HEK293 (cell line): ENCODE measurements around the gene KDM6A.

Experiments used
- CTCF ChIA-PET: fragments of 350-600 bp; formaldehyde crosslinking; extraction: SDS; loops from one replicate; lab custom pipeline; 2021; ENCODE audit warnings: antibody characterized with exemption; lab: Yijun Ruan, JAX
- POLR2A ChIA-PET: fragments of 300-600 bp; formaldehyde crosslinking; extraction: SDS; loops from one replicate; lab custom pipeline; 2020; ENCODE audit warnings: antibody characterized with exemption, inconsistent platforms; lab: Yijun Ruan, JAX
- H3K27ac ChIP-seq: fragments of 200-500 bp; sonication (Bioruptor generic); 2 replicates; pipeline ENCODE4 v1.5.1; 2014; ENCODE audit warnings: low read depth, low read length, control low read depth, inconsistent platforms; ENCODE audit errors: extremely low read depth
- H3K36me3 ChIP-seq, 2 experiments: fragments of 200-500 bp in 1 of 2; sonication (Bioruptor generic) in 1 of 2; 1 replicate in 1 of 2; 2 replicates in 1 of 2; pipeline ENCODE4 v1.5.1; 2014 to 2017; ENCODE audit warnings: inconsistent platforms in 2 of 2, low read length in 2 of 2; ENCODE audit not compliant: control insufficient read depth in 2 of 2, insufficient read depth in 1 of 2
- H3K4me1 ChIP-seq: fragments of 200-500 bp; sonication (Bioruptor generic); 2 replicates; pipeline ENCODE4 v1.5.1; 2014; ENCODE audit warnings: mild to moderate bottlenecking, low read length, inconsistent platforms; ENCODE audit not compliant: control insufficient read depth, insufficient read depth
- H3K4me3 ChIP-seq: 2 replicates; pipeline ENCODE4 v1.5.1; 2011; ENCODE audit warnings: low read depth, mild to moderate bottlenecking, control low read depth, low read length, moderate library complexity
- H3K9me3 ChIP-seq: fragments of 200-500 bp; sonication (Bioruptor generic); 2 replicates; pipeline ENCODE4 v1.5.1; 2014; ENCODE audit warnings: low read depth, low read length, inconsistent platforms; ENCODE audit not compliant: control insufficient read depth, insufficient read depth
- BCL11A ChIP-seq: fragments of 450-650 bp; formaldehyde crosslinking; IDR thresholded peaks from 2 replicates; pipeline ENCODE4 v1.5.1; 2016; ENCODE audit warnings: low read depth, missing biosample characterization, missing genetic modification characterization
- CTCF ChIP-seq: fragments of 450-650 bp; formaldehyde crosslinking; IDR thresholded peaks from 2 replicates; pipeline ENCODE4 v1.5.1; 2016; ENCODE audit warnings: missing biosample characterization, missing genetic modification characterization
- IKZF3 ChIP-seq: fragments of 450-650 bp; IDR thresholded peaks from 2 replicates; pipeline ENCODE4 v1.5.0; 2018; ENCODE audit warnings: missing biosample characterization, mild to moderate bottlenecking, missing genetic modification characterization, moderate library complexity
- PRDM1 ChIP-seq: fragments of 450-650 bp; formaldehyde crosslinking; IDR thresholded peaks from 2 replicates; pipeline ENCODE4; 2016; ENCODE audit warnings: missing biosample characterization, missing genetic modification characterization
- TCF7L2 ChIP-seq: IDR thresholded peaks from 2 replicates; pipeline ENCODE4 v1.6.1; 2011; ENCODE audit warnings: low read depth, mild to moderate bottlenecking, inconsistent platforms, low read length, moderate library complexity, borderline replicate concordance
- YY1 ChIP-seq: fragments of 450-650 bp; formaldehyde crosslinking; IDR thresholded peaks from 2 replicates; pipeline ENCODE4 v1.5.1; 2018; ENCODE audit warnings: missing biosample characterization, missing genetic modification characterization
- ZBTB20 ChIP-seq: fragments of 450-650 bp; formaldehyde crosslinking; IDR thresholded peaks from 2 replicates; pipeline ENCODE4 v1.5.1; 2016; ENCODE audit warnings: missing biosample characterization, missing genetic modification characterization
- ZBTB21 ChIP-seq: fragments of 450-650 bp; formaldehyde crosslinking; IDR thresholded peaks from 2 replicates; pipeline ENCODE4 v1.5.1; 2017; ENCODE audit warnings: missing biosample characterization, missing genetic modification characterization
- ZBTB26 ChIP-seq: fragments of 450-650 bp; formaldehyde crosslinking; optimal IDR thresholded peaks from 2 replicates; pipeline ENCODE3; 2016; ENCODE audit warnings: missing biosample characterization, mild to moderate bottlenecking, missing genetic modification characterization
- ZBTB48 ChIP-seq: fragments of 450-650 bp; formaldehyde crosslinking; IDR thresholded peaks from 2 replicates; pipeline ENCODE4 v1.5.1; 2016; ENCODE audit warnings: missing biosample characterization, missing genetic modification characterization
- ZBTB7A ChIP-seq: fragments of 450-650 bp; formaldehyde crosslinking; IDR thresholded peaks from 2 replicates; pipeline ENCODE4 v1.5.1; 2016; ENCODE audit warnings: low read depth, missing biosample characterization, missing genetic modification characterization
- ZNF10 ChIP-seq: fragments of 450-650 bp; formaldehyde crosslinking; IDR thresholded peaks from 2 replicates; pipeline ENCODE4 v1.5.1; 2017; ENCODE audit warnings: missing biosample characterization, missing genetic modification characterization
- ZNF16 ChIP-seq: fragments of 450-650 bp; formaldehyde crosslinking; IDR thresholded peaks from 2 replicates; pipeline ENCODE4 v1.5.1; 2016; ENCODE audit warnings: low read depth, missing biosample characterization, missing genetic modification characterization
- ZNF2 ChIP-seq: fragments of 450-650 bp; formaldehyde crosslinking; IDR thresholded peaks from 2 replicates; pipeline ENCODE4 v1.5.1; 2016; ENCODE audit warnings: missing biosample characterization, missing genetic modification characterization
- ZNF24 ChIP-seq: fragments of 450-650 bp; formaldehyde crosslinking; IDR thresholded peaks from 2 replicates; pipeline ENCODE4 v1.5.1; 2016; ENCODE audit warnings: missing biosample characterization, missing genetic modification characterization
- ZNF266 ChIP-seq: fragments of 450-650 bp; formaldehyde crosslinking; IDR thresholded peaks from 2 replicates; pipeline ENCODE4 v1.5.1; 2016; ENCODE audit warnings: missing biosample characterization, missing genetic modification characterization, low read depth
- ZNF292 ChIP-seq: fragments of 450-650 bp; formaldehyde crosslinking; IDR thresholded peaks from 2 replicates; pipeline ENCODE4 v1.5.1; 2016; ENCODE audit warnings: low read depth, missing biosample characterization, missing genetic modification characterization, borderline replicate concordance
- ZNF510 ChIP-seq: fragments of 450-650 bp; formaldehyde crosslinking; IDR thresholded peaks from 2 replicates; pipeline ENCODE4 v1.5.1; 2018; ENCODE audit warnings: mild to moderate bottlenecking, missing genetic modification characterization, missing biosample characterization; ENCODE audit not compliant: insufficient replicate concordance
- ZNF521 ChIP-seq: fragments of 450-650 bp; formaldehyde crosslinking; IDR thresholded peaks from 2 replicates; pipeline ENCODE4 v1.5.1; 2017; ENCODE audit warnings: missing biosample characterization, mild to moderate bottlenecking, missing genetic modification characterization
- ZNF558 ChIP-seq: fragments of 450-650 bp; formaldehyde crosslinking; IDR thresholded peaks from 2 replicates; pipeline ENCODE4 v1.5.1; 2016; ENCODE audit warnings: missing biosample characterization, missing genetic modification characterization
- ZNF610 ChIP-seq: fragments of 450-650 bp; formaldehyde crosslinking; IDR thresholded peaks from 2 replicates; pipeline ENCODE4 v1.5.1; 2016; ENCODE audit warnings: missing biosample characterization, missing genetic modification characterization, borderline replicate concordance
- ZNF621 ChIP-seq: fragments of 450-650 bp; formaldehyde crosslinking; IDR thresholded peaks from 2 replicates; pipeline ENCODE4 v1.5.1; 2017; ENCODE audit warnings: missing biosample characterization, missing genetic modification characterization
- ZNF623 ChIP-seq: fragments of 450-650 bp; formaldehyde crosslinking; IDR thresholded peaks from 2 replicates; pipeline ENCODE4 v1.5.1; 2016; ENCODE audit warnings: missing biosample characterization, missing genetic modification characterization
- ZNF660 ChIP-seq: fragments of 450-650 bp; IDR thresholded peaks from 2 replicates; pipeline ENCODE4 v1.5.1; 2018; ENCODE audit warnings: missing biosample characterization, mild to moderate bottlenecking, missing genetic modification characterization
- ZNF704 ChIP-seq: fragments of 450-650 bp; formaldehyde crosslinking; IDR thresholded peaks from 2 replicates; pipeline ENCODE4 v1.5.1; 2016; ENCODE audit warnings: missing biosample characterization, missing genetic modification characterization
- ZNF776 ChIP-seq: fragments of 450-650 bp; formaldehyde crosslinking; IDR thresholded peaks from 2 replicates; pipeline ENCODE4 v1.5.0; 2017; ENCODE audit warnings: missing biosample characterization, missing genetic modification characterization, borderline replicate concordance
- ZNF830 ChIP-seq: fragments of 450-650 bp; IDR thresholded peaks from 2 replicates; pipeline ENCODE4 v1.5.0; 2018; ENCODE audit warnings: missing biosample characterization, missing genetic modification characterization, low read depth, mild to moderate bottlenecking, moderate library complexity

Gene KDM6A

GRCh38 chrX:45077748-45078424 lies 204.9 kb downstream of the KDM6A start:
- Histone ChIP-seq H3K27ac (no peak overlapping the region), H3K9me3 (no peaks in the 10 kb centered on the region), H3K36me3 (peaks cover 32 to 54% of the 10 kb centered on the region in 2 experiments), H3K4me1 (no peaks in the 10 kb centered on the region), H3K4me3 (no peak overlapping the region)
- ChIA-PET CTCF (interaction anchor here (0.7 kb wide), 3 partner anchors 61 to 939 kb away, joined by 3 read pairs; no protein-coding TSS in a partner anchor), POLR2A (no interaction called here)
- TF ChIP-seq ZNF776 (tag by site-specific recombination) (no peak), ZBTB7A (tag by site-specific recombination) (no peak), ZNF24 (tag by site-specific recombination) (no peak), ZNF10 (tag by site-specific recombination) (no peak), ZNF266 (tag by site-specific recombination) (no peak), ZNF623 (tag by site-specific recombination) (no peak), IKZF3 (tag by site-specific recombination) (no peak), ZNF830 (no peak), ZBTB21 (tag by site-specific recombination) (no peak), ZBTB20 (tag by site-specific recombination) (no peak), PRDM1 (no peak), YY1 (tag by site-specific recombination) (no peak), ZNF704 (no peak), ZNF660 (no peak)

GRCh38 chrX:45083314-45083713 lies 210.3 kb downstream of the KDM6A start:
- Histone ChIP-seq H3K36me3 (peaks cover 52 to 88% of the 10 kb centered on the region in 2 experiments), H3K4me1 (no peaks in the 10 kb centered on the region), H3K4me3 (no peak overlapping the region), H3K9me3 (no peaks in the 10 kb centered on the region), H3K27ac (no peak overlapping the region)
- CTCF ChIA-PET: interaction anchor here (0.7 to 0.8 kb wide), 2 partner anchors 9 to 1809 kb away, joined by 3 to 4 read pairs; no protein-coding TSS in a partner anchor
- POLR2A ChIA-PET: no interaction called here
- TF ChIP-seq TCF7L2 (no peak), ZBTB48 (tag by site-specific recombination) (no peak), ZNF292 (tag by site-specific recombination) (no peak), ZNF2 (no peak), BCL11A (tag by site-specific recombination) (no peak), ZNF521 (tag by site-specific recombination) (no peak), ZNF610 (tag by site-specific recombination) (no peak), ZNF558 (tag by site-specific recombination) (no peak), ZNF621 (tag by site-specific recombination) (no peak), ZNF16 (tag by site-specific recombination) (no peak), CTCF (tag by site-specific recombination) (no peak), ZBTB21 (tag by site-specific recombination) (no peak), ZNF510 (tag by site-specific recombination) (no peak), ZBTB26 (tag by site-specific recombination) (no peak)
